Activated T-helper 2 cell treated with anti-CD3 and anti-CD28 coated beads, Interferon-gamma antibody, Interleukin-2, Interleukin-4, amounts not matched to agents 10 μg/mL and 5 μg/mL and 100 μg/mL, durations not matched to agents 14 hours and 24 hours and 36 hours (primary cell): Measurements from ENCODE around the gene AURKB. TPM values are rescaled to one million over a fixed set of nuclear protein-coding genes. Genes with fewer than 3 reads are reported as not detected.
"Not testable (repeated sequence)": the region's sequence is repeated elsewhere in the genome, so short reads cannot be mapped to it uniquely, and the experiment has no call there.

Source experiments
- DNase-seq: peaks from one replicate; pipeline ENCODE4 v3.0.0; 2021; ENCODE audit warnings: low spot score
- H3K27ac Mint-ChIP-seq: one replicate; pipeline ENCODE4 v1.8.0; 2021; ENCODE audit warnings: mixed read lengths
- H3K27me3 Mint-ChIP-seq: one replicate; pipeline ENCODE4 v1.8.0; 2021; ENCODE audit warnings: low read depth, mixed read lengths
- H3K36me3 Mint-ChIP-seq: one replicate; pipeline ENCODE4 v1.8.0; 2021; ENCODE audit warnings: low read depth, mixed read lengths
- H3K4me1 Mint-ChIP-seq: one replicate; pipeline ENCODE4 v1.8.0; 2021; ENCODE audit warnings: low read depth, mixed read lengths
- H3K4me3 Mint-ChIP-seq: one replicate; pipeline ENCODE4 v1.8.0; 2021; ENCODE audit warnings: low read depth, mild to moderate bottlenecking, moderate library complexity, mixed read lengths
- H3K9me3 Mint-ChIP-seq: one replicate; pipeline ENCODE4 v1.8.0; 2021; ENCODE audit warnings: mixed read lengths
- intact Hi-C: fragments of 100-400 bp; cut with micrococcal nuclease; formaldehyde crosslinking; loops from one replicate; pipeline ENCODE4 v1.15.1; 2023
- total RNA-seq: library from RNA; stranded (reverse); gene quantifications from 2 replicates; pipeline ENCODE4 v1.2.3, GENCODE V29; 2022

AURKB gene
- 113 TPM in 2 replicates for total RNA-seq

- Mint-ChIP-seq H3K36me3 (peaks cover 40% of the 10 kb centered on the region), H3K27ac (peak within 1 kb of the TSS; percentile 95), H3K4me3 (peak within 1 kb of the TSS; percentile 98), H3K27me3 (no peaks in the 10 kb centered on the region), H3K4me1 (peaks cover 21% of the 10 kb centered on the region), H3K9me3 (no peaks in the 10 kb centered on the region)
- DNase-seq = peak; percentile 91
- intact Hi-C loops = loop anchor here (1.0 kb wide), 2 partner anchors 10 to 12 kb away; no protein-coding TSS in a partner anchor
Measured at GRCh38 chr17:8209907-8210760, at the start of gene AURKB. AURKB (minus strand) TSS chr17:8210575; CDS start chr17:8210224, 351 bp downstream.

- H3K4me1 Mint-ChIP-seq = no peaks in the 10 kb centered on the region
- DNase-seq = no peak
- H3K27ac Mint-ChIP-seq = no peak overlapping the region
- intact Hi-C loops = no loop called here
- no peak overlapping the region for H3K4me3 Mint-ChIP-seq
- no peaks in the 10 kb centered on the region for H3K27me3 Mint-ChIP-seq
- H3K9me3 Mint-ChIP-seq = no peaks in the 10 kb centered on the region
- H3K36me3 Mint-ChIP-seq = peaks cover 62% of the 10 kb centered on the region
Measured at GRCh38 chr17:8257801-8258200, 47.4 kb upstream of the AURKB start.

GRCh38 chr17:8256691-8257090, 46.3 kb upstream of the AURKB start:
- Mint-ChIP-seq H3K27me3 (no peaks in the 10 kb centered on the region), H3K27ac (no peak overlapping the region), H3K4me1 (no peaks in the 10 kb centered on the region), H3K36me3 (peaks cover 55% of the 10 kb centered on the region), H3K4me3 (no peak overlapping the region), H3K9me3 (no peaks in the 10 kb centered on the region)
- intact Hi-C loops = no loop called here
- no peak for DNase-seq

GRCh38 chr17:8256291-8256690, 45.9 kb upstream of the AURKB start:
- Mint-ChIP-seq H3K27me3 (no peaks in the 10 kb centered on the region), H3K4me3 (no peak overlapping the region), H3K27ac (no peak overlapping the region), H3K36me3 (peaks cover 52% of the 10 kb centered on the region), H3K9me3 (no peaks in the 10 kb centered on the region), H3K4me1 (no peaks in the 10 kb centered on the region)
- DNase-seq = no peak
- intact Hi-C loops = no loop called here

- Mint-ChIP-seq H3K36me3 (peaks cover 46% of the 10 kb centered on the region), H3K4me3 (no peak overlapping the region), H3K27me3 (no peaks in the 10 kb centered on the region), H3K4me1 (peaks cover 2% of the 10 kb centered on the region), H3K9me3 (no peaks in the 10 kb centered on the region), H3K27ac (no peak overlapping the region)
- no peak for DNase-seq
- intact Hi-C loops = no loop called here
Measured at GRCh38 chr17:8255499-8255898, 45.1 kb upstream of the AURKB start.

GRCh38 chr17:8254881-8255280, 44.5 kb upstream of the AURKB start:
- Mint-ChIP-seq H3K36me3 (peaks cover 47% of the 10 kb centered on the region), H3K27me3 (no peaks in the 10 kb centered on the region), H3K4me3 (no peak overlapping the region), H3K27ac (no peak overlapping the region), H3K4me1 (peaks cover 8% of the 10 kb centered on the region), H3K9me3 (no peaks in the 10 kb centered on the region)
- intact Hi-C loops = no loop called here
- no peak for DNase-seq

GRCh38 chr17:8253801-8254200, 43.4 kb upstream of the AURKB start:
- Mint-ChIP-seq H3K27ac (no peak overlapping the region), H3K4me3 (no peak overlapping the region), H3K36me3 (peaks cover 48% of the 10 kb centered on the region), H3K27me3 (no peaks in the 10 kb centered on the region), H3K9me3 (no peaks in the 10 kb centered on the region), H3K4me1 (peaks cover 13% of the 10 kb centered on the region)
- DNase-seq = no peak
- intact Hi-C loops = no loop called here

GRCh38 chr17:8251411-8251810, 41.0 kb upstream of the AURKB start:
- H3K27ac Mint-ChIP-seq, intact Hi-C loops, DNase-seq, H3K27me3 Mint-ChIP-seq, H3K4me3 Mint-ChIP-seq, H3K9me3 Mint-ChIP-seq: not testable (repeated sequence)
- Mint-ChIP-seq H3K4me1 (peaks cover 19% of the 10 kb centered on the region), H3K36me3 (peaks cover 42% of the 10 kb centered on the region)

- peaks cover 37% of the 10 kb centered on the region for H3K36me3 Mint-ChIP-seq
- peak overlapping the region; percentile 99 for H3K4me3 Mint-ChIP-seq
- H3K27ac Mint-ChIP-seq = peak overlapping the region; percentile 100
- intact Hi-C loops = loop anchor here (1.0 kb wide), 3 partner anchors 28 to 131 kb away; partner anchors contain the start of gene SLC25A35
- no peaks in the 10 kb centered on the region for H3K27me3 Mint-ChIP-seq
- no peak for DNase-seq
- H3K9me3 Mint-ChIP-seq = no peaks in the 10 kb centered on the region
- peaks cover 26% of the 10 kb centered on the region for H3K4me1 Mint-ChIP-seq
Measured at GRCh38 chr17:8249621-8250500, 39.5 kb upstream of the AURKB start.

- intact Hi-C loops = loop anchor here (1.0 kb wide), 4 partner anchors 27 to 130 kb away; partner anchors contain the start of gene SLC25A35
- peak within 1 kb of the TSS; percentile 99 for H3K4me3 Mint-ChIP-seq
- peak; percentile 95 for DNase-seq
- H3K36me3 Mint-ChIP-seq = peaks cover 38% of the 10 kb centered on the region
- peaks cover 30% of the 10 kb centered on the region for H3K4me1 Mint-ChIP-seq
- H3K27ac Mint-ChIP-seq = peak within 1 kb of the TSS; percentile 100
- H3K27me3 Mint-ChIP-seq = no peaks in the 10 kb centered on the region
- H3K9me3 Mint-ChIP-seq = no peaks in the 10 kb centered on the region
Measured at GRCh38 chr17:8248751-8249607, 38.6 kb upstream of the AURKB start, which contains the start of gene PFAS. PFAS (plus strand) TSS chr17:8249289; CDS start chr17:8253938, 4,649 bp downstream.

GRCh38 chr17:8244768-8245167, 34.4 kb upstream of the AURKB start:
- DNase-seq = no peak
- intact Hi-C loops = no loop called here
- Mint-ChIP-seq H3K27me3 (no peaks in the 10 kb centered on the region), H3K27ac (no peak overlapping the region), H3K36me3 (peaks cover 40% of the 10 kb centered on the region), H3K4me1 (peaks cover 26% of the 10 kb centered on the region), H3K4me3 (no peak overlapping the region), H3K9me3 (no peaks in the 10 kb centered on the region)

GRCh38 chr17:8243827-8244226, 33.5 kb upstream of the AURKB start:
- intact Hi-C loops = no loop called here
- peaks cover 43% of the 10 kb centered on the region for H3K36me3 Mint-ChIP-seq
- peaks cover 23% of the 10 kb centered on the region for H3K4me1 Mint-ChIP-seq
- H3K4me3 Mint-ChIP-seq = no peak overlapping the region
- no peak overlapping the region for H3K27ac Mint-ChIP-seq
- no peaks in the 10 kb centered on the region for H3K27me3 Mint-ChIP-seq
- DNase-seq = no peak
- H3K9me3 Mint-ChIP-seq = no peaks in the 10 kb centered on the region
